Duodenal mucosa (tissue), 2 donors: ENCODE data around the gene ZMYND19.
A peak's percentile ranks its signal among the peaks of the same experiment; 100 is the strongest.
"Not testable (repeated sequence)": the region's sequence is repeated elsewhere in the genome, so short reads cannot be mapped to it uniquely, and the experiment has no call there.

Experiments used
- H3K27ac ChIP-seq: one replicate; pipeline ENCODE4 v1.7.0; 2013; ENCODE audit warnings: low read depth, low read length
- H3K27me3 ChIP-seq, 2 donors: one replicate each; pipeline ENCODE4 v1.7.0; 2013; ENCODE audit warnings: low read length in 2 of 2, control low read depth in 1 of 2; ENCODE audit not compliant: insufficient read depth in 2 of 2, control insufficient read depth in 1 of 2
- H3K36me3 ChIP-seq, 2 donors: one replicate each; pipeline ENCODE4 v1.7.0; 2013; ENCODE audit warnings: low read length in 2 of 2, control low read depth in 1 of 2; ENCODE audit not compliant: insufficient read depth in 2 of 2, control insufficient read depth in 1 of 2
- H3K4me1 ChIP-seq, 2 donors: one replicate each; pipeline ENCODE4 v1.7.0; 2013; ENCODE audit warnings: low read length in 2 of 2, control low read depth in 1 of 2; ENCODE audit not compliant: insufficient read depth in 2 of 2, control insufficient read depth in 1 of 2
- H3K4me3 ChIP-seq, 2 donors: one replicate each; pipeline ENCODE4 v1.7.0; 2013; ENCODE audit warnings: low read length in 2 of 2, low read depth in 1 of 2
- H3K9ac ChIP-seq, 2 donors: one replicate each; pipeline ENCODE4 v1.7.0; 2013; ENCODE audit warnings: low read length in 2 of 2, low read depth in 1 of 2
- H3K9me3 ChIP-seq, 2 donors: one replicate each; pipeline ENCODE4 v1.7.0; 2013; ENCODE audit warnings: low read length in 2 of 2, control low read depth in 1 of 2; ENCODE audit not compliant: control insufficient read depth in 1 of 2

The ZMYND19 gene

GRCh38 chr9:137580209-137580953 lies 9.9 kb downstream of the ZMYND19 start:
- Histone ChIP-seq H3K4me3 (no peak overlapping the region), H3K27ac (no peak overlapping the region), H3K4me1 (peaks cover 20 to 27% of the 10 kb centered on the region in 2 donors), H3K27me3 (no peaks in the 10 kb centered on the region), H3K9ac (no peak overlapping the region), H3K9me3 (no peaks in the 10 kb centered on the region), H3K36me3 (peaks cover 18 to 45% of the 10 kb centered on the region in 2 donors)

GRCh38 chr9:137579259-137579604 lies 11.1 kb downstream of the ZMYND19 start:
- H3K36me3 ChIP-seq, result peaks cover 17 to 49% of the 10 kb centered on the region in 2 donors
- H3K4me3 ChIP-seq, result peak overlapping the region; percentile 83 to 89
- peak overlapping the region; percentile 78 to 79 for H3K9ac ChIP-seq
- H3K4me1 ChIP-seq, result peaks cover 20 to 30% of the 10 kb centered on the region in 2 donors
- H3K9me3 ChIP-seq, result no peaks in the 10 kb centered on the region
- no peak overlapping the region for H3K27ac ChIP-seq
- H3K27me3 ChIP-seq, result no peaks in the 10 kb centered on the region

- Histone ChIP-seq H3K4me1 (peaks cover 20 to 30% of the 10 kb centered on the region in 2 donors), H3K9ac (peak within 1 kb of the TSS; percentile 78 to 80), H3K27ac (peak within 1 kb of the TSS; percentile 50), H3K4me3 (peak within 1 kb of the TSS; percentile 83 to 89), H3K9me3 (no peaks in the 10 kb centered on the region), H3K36me3 (peaks cover 18 to 49% of the 10 kb centered on the region in 2 donors), H3K27me3 (no peaks in the 10 kb centered on the region)
Measured at GRCh38 chr9:137578518-137579258, 11.6 kb downstream of the ZMYND19 start, which contains the start of gene DPH7. DPH7 (minus strand) TSS chr9:137578925; CDS start chr9:137578777, 148 bp downstream.

DNA sequence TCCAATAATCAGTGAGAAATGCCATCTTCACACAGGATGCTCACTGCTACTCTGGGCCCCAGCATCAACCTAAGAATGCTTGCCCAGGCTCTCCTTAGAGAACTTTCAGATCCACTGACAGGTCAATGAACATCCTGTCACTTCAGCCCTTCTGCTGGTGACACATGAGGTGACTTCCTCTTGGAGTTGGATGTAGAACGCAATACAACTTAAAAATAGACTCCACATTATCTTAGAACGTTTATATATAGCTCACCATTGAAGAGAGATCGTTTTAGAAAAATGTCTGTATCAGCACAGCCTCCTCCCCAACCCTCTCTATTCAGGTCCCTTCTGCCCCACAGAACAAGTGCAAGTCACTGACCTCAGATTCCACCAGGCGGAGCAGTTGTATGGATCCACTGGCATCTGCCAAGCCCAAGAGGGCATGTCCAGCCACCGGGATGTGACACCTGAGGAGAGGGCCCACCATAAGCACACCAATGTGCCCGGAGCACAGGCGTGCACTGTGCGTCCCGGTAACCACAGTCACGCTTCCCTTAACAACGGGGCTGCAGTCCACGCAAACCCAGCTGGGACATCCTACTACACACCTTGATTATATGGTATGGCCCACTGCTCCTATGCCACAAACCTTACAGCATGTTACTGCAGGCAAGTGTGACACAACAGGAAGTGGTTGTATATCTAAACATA lies 14.4 kb downstream of the ZMYND19 start:
- Histone ChIP-seq H3K36me3 (peaks cover 11 to 39% of the 10 kb centered on the region in 2 donors), H3K4me1 (peaks cover 20 to 30% of the 10 kb centered on the region in 2 donors), H3K4me3 (no peak overlapping the region), H3K27ac (no peak overlapping the region), H3K9me3 (no peaks in the 10 kb centered on the region), H3K27me3 (no peaks in the 10 kb centered on the region), H3K9ac (no peak overlapping the region)

- no peaks in the 10 kb centered on the region for H3K27me3 ChIP-seq
- no peaks in the 10 kb centered on the region for H3K9me3 ChIP-seq
- H3K4me3 ChIP-seq, result no peak overlapping the region
- H3K27ac ChIP-seq, result no peak overlapping the region
- peaks cover 11 to 44% of the 10 kb centered on the region in 2 donors for H3K36me3 ChIP-seq
- peaks cover 20 to 30% of the 10 kb centered on the region in 2 donors for H3K4me1 ChIP-seq
- no peak overlapping the region for H3K9ac ChIP-seq
Measured at GRCh38 chr9:137575364-137575715, 15.0 kb downstream of the ZMYND19 start.

DNA sequence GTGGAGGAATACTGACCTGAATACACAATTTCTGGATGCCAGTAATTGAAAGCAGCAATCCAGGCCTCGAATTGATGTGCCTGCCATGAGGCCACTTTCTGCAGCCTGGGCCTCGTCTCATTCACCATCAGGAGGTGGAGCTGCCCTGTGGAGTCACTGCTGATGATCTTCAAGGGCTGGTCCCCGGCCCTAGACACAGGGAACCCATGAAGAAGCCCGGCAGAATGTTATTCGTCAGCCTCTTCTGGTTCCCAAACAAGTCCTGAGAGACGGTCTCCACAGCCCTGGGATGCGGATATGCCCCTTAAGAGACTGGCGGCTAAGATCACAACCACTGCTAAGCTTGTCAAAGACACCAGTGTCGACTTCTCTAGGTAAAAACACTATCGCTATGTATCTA lies 16.1 kb downstream of the ZMYND19 start:
- H3K27me3 ChIP-seq, result no peaks in the 10 kb centered on the region
- no peaks in the 10 kb centered on the region for H3K9me3 ChIP-seq
- H3K4me3 ChIP-seq, result no peak overlapping the region
- peaks cover 19 to 29% of the 10 kb centered on the region in 2 donors for H3K4me1 ChIP-seq
- peaks cover 11 to 45% of the 10 kb centered on the region in 2 donors for H3K36me3 ChIP-seq
- H3K9ac ChIP-seq, result no peak overlapping the region
- H3K27ac ChIP-seq, result no peak overlapping the region

GRCh38 chr9:137570566-137570965 lies 19.7 kb downstream of the ZMYND19 start:
- H3K27me3 ChIP-seq, result no peaks in the 10 kb centered on the region
- peaks cover 7 to 36% of the 10 kb centered on the region in 2 donors for H3K36me3 ChIP-seq
- no peak overlapping the region for H3K9ac ChIP-seq
- H3K27ac ChIP-seq, result no peak overlapping the region
- H3K9me3 ChIP-seq, result no peaks in the 10 kb centered on the region
- no peak overlapping the region for H3K4me3 ChIP-seq
- peaks cover 0 to 4% of the 10 kb centered on the region in 2 donors for H3K4me1 ChIP-seq

GRCh38 chr9:137569609-137570203 lies 20.6 kb downstream of the ZMYND19 start:
- Histone ChIP-seq H3K4me3 (no peak overlapping the region), H3K4me1 (no peaks in the 10 kb centered on the region), H3K9ac (no peak overlapping the region), H3K27me3 (no peaks in the 10 kb centered on the region), H3K9me3 (no peaks in the 10 kb centered on the region), H3K36me3 (peaks cover 7 to 31% of the 10 kb centered on the region in 2 donors), H3K27ac (no peak overlapping the region)

- not testable (repeated sequence) for H3K27me3 ChIP-seq, H3K27ac ChIP-seq, H3K4me1 ChIP-seq, H3K9ac ChIP-seq, H3K9me3 ChIP-seq, H3K4me3 ChIP-seq
- peaks cover 4 to 34% of the 10 kb centered on the region in 2 donors for H3K36me3 ChIP-seq
Measured at GRCh38 chr9:137568445-137568844, 21.9 kb downstream of the ZMYND19 start.
